ENCODE measurements around the gene LMBRD1.

GRCh38 chr6:69820438-69820837 is 23.6 kb upstream of the LMBRD1 start:
- TF ChIP-seq, protein P1, sequence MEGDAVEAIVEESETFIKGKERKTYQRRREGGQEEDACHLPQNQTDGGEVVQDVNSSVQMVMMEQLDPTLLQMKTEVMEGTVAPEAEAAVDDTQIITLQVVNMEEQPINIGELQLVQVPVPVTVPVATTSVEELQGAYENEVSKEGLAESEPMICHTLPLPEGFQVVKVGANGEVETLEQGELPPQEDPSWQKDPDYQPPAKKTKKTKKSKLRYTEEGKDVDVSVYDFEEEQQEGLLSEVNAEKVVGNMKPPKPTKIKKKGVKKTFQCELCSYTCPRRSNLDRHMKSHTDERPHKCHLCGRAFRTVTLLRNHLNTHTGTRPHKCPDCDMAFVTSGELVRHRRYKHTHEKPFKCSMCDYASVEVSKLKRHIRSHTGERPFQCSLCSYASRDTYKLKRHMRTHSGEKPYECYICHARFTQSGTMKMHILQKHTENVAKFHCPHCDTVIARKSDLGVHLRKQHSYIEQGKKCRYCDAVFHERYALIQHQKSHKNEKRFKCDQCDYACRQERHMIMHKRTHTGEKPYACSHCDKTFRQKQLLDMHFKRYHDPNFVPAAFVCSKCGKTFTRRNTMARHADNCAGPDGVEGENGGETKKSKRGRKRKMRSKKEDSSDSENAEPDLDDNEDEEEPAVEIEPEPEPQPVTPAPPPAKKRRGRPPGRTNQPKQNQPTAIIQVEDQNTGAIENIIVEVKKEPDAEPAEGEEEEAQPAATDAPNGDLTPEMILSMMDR (IDR thresholded peaks at IDR 0.05): no peak
- no peak for TF ChIP-seq POLR2A (IDR thresholded peaks at IDR 0.05)
- no peak for TF ChIP-seq EP300 (IDR thresholded peaks at IDR 0.05)
